ENCODE data around the gene MZB1. TPM values are rescaled to one million over a fixed set of nuclear protein-coding genes. Genes with fewer than 3 reads are reported as not detected.

MZB1 gene
- total and polyA plus RNA-seq, 2 of the 8 experiments (the other 6 are each of a cell fraction or from before 2014, with no cell fraction given): 0.39 to 0.47 TPM

DNA sequence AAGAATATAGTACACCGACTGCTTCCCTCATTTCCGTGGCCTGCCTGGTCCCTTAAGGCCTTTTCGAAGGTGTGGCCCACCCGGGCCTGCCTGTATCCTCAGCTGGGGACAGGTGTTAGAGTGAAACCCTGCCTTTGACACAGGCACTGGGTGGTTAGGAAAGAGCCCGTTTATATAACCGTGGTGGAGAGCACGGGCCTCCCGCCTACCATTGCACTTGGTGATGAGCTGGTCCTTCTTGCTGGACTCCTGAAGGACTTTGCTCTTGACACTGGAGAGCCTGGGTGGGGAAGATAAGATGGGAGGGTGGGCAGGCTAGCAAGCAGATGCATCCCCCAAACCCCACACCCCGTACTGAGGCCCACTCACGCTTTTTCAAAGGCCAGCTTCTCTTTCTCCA, 11.8 kb upstream of the MZB1 start (continued):
- TF ChIP-seq, protein P1, sequence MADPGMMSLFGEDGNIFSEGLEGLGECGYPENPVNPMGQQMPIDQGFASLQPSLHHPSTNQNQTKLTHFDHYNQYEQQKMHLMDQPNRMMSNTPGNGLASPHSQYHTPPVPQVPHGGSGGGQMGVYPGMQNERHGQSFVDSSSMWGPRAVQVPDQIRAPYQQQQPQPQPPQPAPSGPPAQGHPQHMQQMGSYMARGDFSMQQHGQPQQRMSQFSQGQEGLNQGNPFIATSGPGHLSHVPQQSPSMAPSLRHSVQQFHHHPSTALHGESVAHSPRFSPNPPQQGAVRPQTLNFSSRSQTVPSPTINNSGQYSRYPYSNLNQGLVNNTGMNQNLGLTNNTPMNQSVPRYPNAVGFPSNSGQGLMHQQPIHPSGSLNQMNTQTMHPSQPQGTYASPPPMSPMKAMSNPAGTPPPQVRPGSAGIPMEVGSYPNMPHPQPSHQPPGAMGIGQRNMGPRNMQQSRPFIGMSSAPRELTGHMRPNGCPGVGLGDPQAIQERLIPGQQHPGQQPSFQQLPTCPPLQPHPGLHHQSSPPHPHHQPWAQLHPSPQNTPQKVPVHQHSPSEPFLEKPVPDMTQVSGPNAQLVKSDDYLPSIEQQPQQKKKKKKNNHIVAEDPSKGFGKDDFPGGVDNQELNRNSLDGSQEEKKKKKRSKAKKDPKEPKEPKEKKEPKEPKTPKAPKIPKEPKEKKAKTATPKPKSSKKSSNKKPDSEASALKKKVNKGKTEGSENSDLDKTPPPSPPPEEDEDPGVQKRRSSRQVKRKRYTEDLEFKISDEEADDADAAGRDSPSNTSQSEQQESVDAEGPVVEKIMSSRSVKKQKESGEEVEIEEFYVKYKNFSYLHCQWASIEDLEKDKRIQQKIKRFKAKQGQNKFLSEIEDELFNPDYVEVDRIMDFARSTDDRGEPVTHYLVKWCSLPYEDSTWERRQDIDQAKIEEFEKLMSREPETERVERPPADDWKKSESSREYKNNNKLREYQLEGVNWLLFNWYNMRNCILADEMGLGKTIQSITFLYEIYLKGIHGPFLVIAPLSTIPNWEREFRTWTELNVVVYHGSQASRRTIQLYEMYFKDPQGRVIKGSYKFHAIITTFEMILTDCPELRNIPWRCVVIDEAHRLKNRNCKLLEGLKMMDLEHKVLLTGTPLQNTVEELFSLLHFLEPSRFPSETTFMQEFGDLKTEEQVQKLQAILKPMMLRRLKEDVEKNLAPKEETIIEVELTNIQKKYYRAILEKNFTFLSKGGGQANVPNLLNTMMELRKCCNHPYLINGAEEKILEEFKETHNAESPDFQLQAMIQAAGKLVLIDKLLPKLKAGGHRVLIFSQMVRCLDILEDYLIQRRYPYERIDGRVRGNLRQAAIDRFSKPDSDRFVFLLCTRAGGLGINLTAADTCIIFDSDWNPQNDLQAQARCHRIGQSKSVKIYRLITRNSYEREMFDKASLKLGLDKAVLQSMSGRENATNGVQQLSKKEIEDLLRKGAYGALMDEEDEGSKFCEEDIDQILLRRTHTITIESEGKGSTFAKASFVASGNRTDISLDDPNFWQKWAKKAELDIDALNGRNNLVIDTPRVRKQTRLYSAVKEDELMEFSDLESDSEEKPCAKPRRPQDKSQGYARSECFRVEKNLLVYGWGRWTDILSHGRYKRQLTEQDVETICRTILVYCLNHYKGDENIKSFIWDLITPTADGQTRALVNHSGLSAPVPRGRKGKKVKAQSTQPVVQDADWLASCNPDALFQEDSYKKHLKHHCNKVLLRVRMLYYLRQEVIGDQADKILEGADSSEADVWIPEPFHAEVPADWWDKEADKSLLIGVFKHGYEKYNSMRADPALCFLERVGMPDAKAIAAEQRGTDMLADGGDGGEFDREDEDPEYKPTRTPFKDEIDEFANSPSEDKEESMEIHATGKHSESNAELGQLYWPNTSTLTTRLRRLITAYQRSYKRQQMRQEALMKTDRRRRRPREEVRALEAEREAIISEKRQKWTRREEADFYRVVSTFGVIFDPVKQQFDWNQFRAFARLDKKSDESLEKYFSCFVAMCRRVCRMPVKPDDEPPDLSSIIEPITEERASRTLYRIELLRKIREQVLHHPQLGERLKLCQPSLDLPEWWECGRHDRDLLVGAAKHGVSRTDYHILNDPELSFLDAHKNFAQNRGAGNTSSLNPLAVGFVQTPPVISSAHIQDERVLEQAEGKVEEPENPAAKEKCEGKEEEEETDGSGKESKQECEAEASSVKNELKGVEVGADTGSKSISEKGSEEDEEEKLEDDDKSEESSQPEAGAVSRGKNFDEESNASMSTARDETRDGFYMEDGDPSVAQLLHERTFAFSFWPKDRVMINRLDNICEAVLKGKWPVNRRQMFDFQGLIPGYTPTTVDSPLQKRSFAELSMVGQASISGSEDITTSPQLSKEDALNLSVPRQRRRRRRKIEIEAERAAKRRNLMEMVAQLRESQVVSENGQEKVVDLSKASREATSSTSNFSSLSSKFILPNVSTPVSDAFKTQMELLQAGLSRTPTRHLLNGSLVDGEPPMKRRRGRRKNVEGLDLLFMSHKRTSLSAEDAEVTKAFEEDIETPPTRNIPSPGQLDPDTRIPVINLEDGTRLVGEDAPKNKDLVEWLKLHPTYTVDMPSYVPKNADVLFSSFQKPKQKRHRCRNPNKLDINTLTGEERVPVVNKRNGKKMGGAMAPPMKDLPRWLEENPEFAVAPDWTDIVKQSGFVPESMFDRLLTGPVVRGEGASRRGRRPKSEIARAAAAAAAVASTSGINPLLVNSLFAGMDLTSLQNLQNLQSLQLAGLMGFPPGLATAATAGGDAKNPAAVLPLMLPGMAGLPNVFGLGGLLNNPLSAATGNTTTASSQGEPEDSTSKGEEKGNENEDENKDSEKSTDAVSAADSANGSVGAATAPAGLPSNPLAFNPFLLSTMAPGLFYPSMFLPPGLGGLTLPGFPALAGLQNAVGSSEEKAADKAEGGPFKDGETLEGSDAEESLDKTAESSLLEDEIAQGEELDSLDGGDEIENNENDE (IDR thresholded peaks at IDR 0.05; ENCODE audit: insufficient replicate concordance, low read length): no peak
